Endothelial cell of umbilical vein (primary cell): ENCODE measurements around the gene MTR. TPM values are rescaled to one million over a fixed set of nuclear protein-coding genes. Genes with fewer than 3 reads are reported as not detected.

ENCODE experiments used
- BruUV-seq: library from RNA; stranded (reverse); fragments of 400-500 nt; replicated peaks from 2 replicates; lab custom pipeline; 2021; lab: Mats Ljungman, UMichigan
- CTCF ChIA-PET: fragments of 300-600, 350-600 bp; sonication (Branson Sonifier 250); formaldehyde crosslinking; loops from one replicate; lab custom pipeline; 2021; ENCODE audit warnings: antibody characterized with exemption, inconsistent platforms; lab: Charles Lee
- POLR2A ChIA-PET: fragments of 300-600, 350-600 bp; sonication (Branson Sonifier 250); formaldehyde crosslinking; loops from one replicate; lab custom pipeline; 2021; ENCODE audit warnings: antibody characterized with exemption, inconsistent platforms; lab: Charles Lee
- DNase-seq: peaks from one replicate; pipeline ENCODE4 v3.0.0-alpha.2; 2011; ENCODE audit warnings: low read depth, low spot score
- FAIRE-seq: peaks from 2 replicates; lab custom pipeline; 2011; peaks lifted over from hg19 to GRCh38; lab: Jason Lieb, UNC
- H2AFZ ChIP-seq: 2 replicates; pipeline ENCODE4 v1.6.0; 2012; ENCODE audit warnings: low read depth, low read length, control low read depth, inconsistent platforms
- H3K27ac ChIP-seq: 2 replicates; pipeline ENCODE4 v1.5.1; 2011; ENCODE audit warnings: low read depth, mild to moderate bottlenecking, control low read depth, low read length, moderate library complexity; ENCODE audit not compliant: insufficient read depth
- H3K27me3 ChIP-seq, 2 experiments: 2 replicates each; pipeline versions ENCODE4 v1.6.0 to v1.6.1; 2011; ENCODE audit warnings: low read length in 2 of 2, mixed read lengths in 1 of 2; ENCODE audit not compliant: control insufficient read depth in 2 of 2, insufficient read depth in 2 of 2
- H3K36me3 ChIP-seq, 2 experiments: 2 replicates in 1 of 2; 3 replicates in 1 of 2; pipeline ENCODE4 v1.5.1; 2011; ENCODE audit warnings: low read length in 2 of 2, mild to moderate bottlenecking in 1 of 2, moderate library complexity in 1 of 2; ENCODE audit not compliant: control insufficient read depth in 2 of 2, insufficient read depth in 2 of 2; ENCODE audit errors: extremely low read depth in 1 of 2
- H3K4me1 ChIP-seq: 3 replicates; pipeline ENCODE4 v1.5.1; 2011; ENCODE audit warnings: mild to moderate bottlenecking, low read length; ENCODE audit not compliant: control insufficient read depth, insufficient read depth; ENCODE audit errors: extremely low read depth
- H3K4me2 ChIP-seq: 2 replicates; pipeline ENCODE4 v1.6.1; 2011; ENCODE audit warnings: low read length, control low read depth, mixed read lengths; ENCODE audit not compliant: insufficient read depth
- H3K4me3 ChIP-seq, 3 experiments: fragments of 200-600 bp in 1 of 3; sonication (generic), shearing (Covaris generic) in 1 of 3; replicated peaks in 1 of 3; 2 replicates each; pipeline ENCODE4 v1.5.1; 2011 to 2016; ENCODE audit warnings: control low read depth in 3 of 3, low read length in 3 of 3, mild to moderate bottlenecking in 2 of 3, inconsistent platforms in 1 of 3, low read depth in 1 of 3, moderate library complexity in 1 of 3; ENCODE audit not compliant: insufficient read depth in 1 of 3
- H3K79me2 ChIP-seq: 2 replicates; pipeline ENCODE4 v1.6.0; 2012; ENCODE audit warnings: low read length, inconsistent platforms; ENCODE audit not compliant: control insufficient read depth, insufficient read depth
- H3K9ac ChIP-seq: replicated peaks from 2 replicates; pipeline ENCODE3; 2011; ENCODE audit warnings: low read length, control low read depth; ENCODE audit not compliant: insufficient read depth; ENCODE audit errors: extremely low read depth
- H3K9me1 ChIP-seq: replicated peaks from 3 replicates; pipeline ENCODE4 v1.6.0; 2011; ENCODE audit warnings: mild to moderate bottlenecking, low read length; ENCODE audit not compliant: control insufficient read depth, insufficient read depth; ENCODE audit errors: extremely low read depth
- H3K9me3 ChIP-seq: replicated peaks from 2 replicates; pipeline ENCODE4 v1.5.1; 2012; ENCODE audit warnings: low read length, inconsistent platforms; ENCODE audit not compliant: control insufficient read depth, insufficient read depth
- H4K20me1 ChIP-seq: replicated peaks from 2 replicates; pipeline ENCODE3; 2011; ENCODE audit warnings: mild to moderate bottlenecking, low read length; ENCODE audit not compliant: control insufficient read depth, insufficient read depth; ENCODE audit errors: extremely low read depth
- EZH2 ChIP-seq: IDR thresholded peaks from 2 replicates; pipeline ENCODE4 v1.6.1; 2012; ENCODE audit warnings: borderline replicate concordance, low read depth, mild to moderate bottlenecking, moderate library complexity, low read length, inconsistent platforms; ENCODE audit not compliant: severe bottlenecking
- FOS ChIP-seq: IDR thresholded peaks from 2 replicates; pipeline ENCODE4 v1.6.1; 2011; ENCODE audit warnings: mild to moderate bottlenecking, low read length, moderate library complexity, borderline replicate concordance; ENCODE audit not compliant: insufficient read depth
- GATA2 ChIP-seq: IDR thresholded peaks from 2 replicates; pipeline ENCODE4 v1.7.0; 2011; ENCODE audit warnings: low read depth, mild to moderate bottlenecking, moderate library complexity, mixed read lengths, low read length; ENCODE audit not compliant: insufficient read length, insufficient read depth
- JUN ChIP-seq: IDR thresholded peaks from 2 replicates; pipeline ENCODE4 v1.6.1; 2011; ENCODE audit warnings: borderline replicate concordance, low read depth; ENCODE audit not compliant: insufficient read length, insufficient read depth
- MAX ChIP-seq: IDR thresholded peaks from 2 replicates; pipeline ENCODE4 v1.6.1; 2011; ENCODE audit not compliant: insufficient read depth, insufficient read length
- MYC ChIP-seq: IDR thresholded peaks from one replicate; pipeline ENCODE4 v1.6.1; 2011; ENCODE audit warnings: mild to moderate bottlenecking, low read depth, low read length
- POLR2A ChIP-seq: IDR thresholded peaks from 2 replicates; pipeline ENCODE4 v1.6.1; 2012; ENCODE audit warnings: low read depth, mild to moderate bottlenecking, control low read depth, low read length
- POLR2AphosphoS5 ChIP-seq: IDR thresholded peaks from 2 replicates; pipeline ENCODE4 v1.6.1; 2012; ENCODE audit warnings: low read depth, mild to moderate bottlenecking, control low read depth, low read length, moderate library complexity; ENCODE audit not compliant: insufficient read depth
- dilution Hi-C: fragments of 300-500 bp; cut with MboI; formaldehyde crosslinking; loops from one replicate; pipeline ENCODE4 v1.15.0; 2019; ENCODE audit warnings: low sequenced_read_pairs; ENCODE audit not compliant: extremely low pct_ligation_motif_present
- intact Hi-C: fragments of 100-400 bp; cut with micrococcal nuclease; formaldehyde crosslinking; loops from one replicate; pipeline ENCODE4 v1.10.0; 2022
- polyA plus RNA-seq, 4 experiments: library from polyadenylated mRNA; depleted of rRNA in 3 of 4; stranded (reverse) in 3 of 4; unstranded in 1 of 4; fragments of >200 nt; gene quantifications; 2 replicates each; pipeline versions ENCODE4 v1.2.1 to v1.2.3, GENCODE V29; 2011 to 2012; ENCODE audit warnings: missing spikeins in 1 of 4
- total RNA-seq: library from RNA; stranded (reverse); gene quantifications from 2 replicates; pipeline ENCODE4 v1.2.3, GENCODE V29; 2021
- TF ChIP-seq, protein P1 (sequence below), 2 donors: IDR thresholded peaks; 1 replicate in 1 of 2; 2 replicates in 1 of 2; pipeline ENCODE4 v1.5.1; 2011; ENCODE audit warnings: low read length in 2 of 2, mild to moderate bottlenecking in 2 of 2, moderate library complexity in 2 of 2, control low read depth in 1 of 2, inconsistent platforms in 1 of 2, low read depth in 1 of 2; ENCODE audit not compliant: insufficient read depth in 1 of 2; ENCODE audit errors: extremely low read depth in 1 of 2

The MTR gene
- total and polyA plus RNA-seq, 2 donors (not counting 3 experiments of a cell fraction or from before 2014, with no cell fraction given), result 6.7 to 45.2 TPM

DNA sequence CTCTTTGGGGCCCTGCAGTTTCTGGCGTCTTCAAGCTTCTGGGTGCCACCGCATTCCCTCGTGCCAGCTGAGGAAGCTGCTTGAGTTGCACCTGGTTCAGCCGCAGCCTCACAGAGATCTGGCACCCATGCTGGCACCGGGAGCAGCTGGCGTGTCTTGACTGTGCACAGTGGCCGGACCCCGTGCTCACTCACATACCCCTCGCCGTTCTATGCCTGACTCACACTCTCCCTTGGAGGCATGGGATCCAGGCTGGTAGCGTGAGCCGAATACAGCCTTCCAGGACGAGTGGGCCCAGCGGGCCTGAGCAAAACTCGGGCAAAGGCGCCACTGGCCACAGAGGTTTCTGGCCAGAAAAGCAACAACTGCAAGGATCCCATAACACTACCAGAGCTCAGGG, 8.6 kb upstream of the MTR start:
- Histone ChIP-seq H3K4me3 (no peak overlapping the region), H3K27ac (no peak overlapping the region), H3K36me3 (no peaks in the 10 kb centered on the region), H3K79me2 (no peaks in the 10 kb centered on the region), H3K9ac (no peak overlapping the region), H3K27me3 (peaks cover 0 to 4% of the 10 kb centered on the region in 2 experiments), H2AFZ (no peak overlapping the region), H3K4me2 (no peak overlapping the region), H3K9me3 (no peaks in the 10 kb centered on the region), H3K4me1 (no peaks in the 10 kb centered on the region), H3K9me1 (no peaks in the 10 kb centered on the region), H4K20me1 (no peaks in the 10 kb centered on the region)
- no TSS peak for BruUV-seq
- no peak for FAIRE-seq
- POLR2A ChIA-PET, result no interaction called here
- CTCF ChIA-PET, result interaction anchor here (0.8 to 2.7 kb wide), 4 partner anchors 8 to 178 kb away, joined by 3 to 11 read pairs (median 4); partner anchors contain the start of gene MTR
- intact Hi-C loops, result no loop called here
- DNase-seq, result no peak
- dilution Hi-C loops, result no loop called here
- TF ChIP-seq EZH2, result no peak
- TF ChIP-seq JUN, result no peak
- TF ChIP-seq, protein P1, sequence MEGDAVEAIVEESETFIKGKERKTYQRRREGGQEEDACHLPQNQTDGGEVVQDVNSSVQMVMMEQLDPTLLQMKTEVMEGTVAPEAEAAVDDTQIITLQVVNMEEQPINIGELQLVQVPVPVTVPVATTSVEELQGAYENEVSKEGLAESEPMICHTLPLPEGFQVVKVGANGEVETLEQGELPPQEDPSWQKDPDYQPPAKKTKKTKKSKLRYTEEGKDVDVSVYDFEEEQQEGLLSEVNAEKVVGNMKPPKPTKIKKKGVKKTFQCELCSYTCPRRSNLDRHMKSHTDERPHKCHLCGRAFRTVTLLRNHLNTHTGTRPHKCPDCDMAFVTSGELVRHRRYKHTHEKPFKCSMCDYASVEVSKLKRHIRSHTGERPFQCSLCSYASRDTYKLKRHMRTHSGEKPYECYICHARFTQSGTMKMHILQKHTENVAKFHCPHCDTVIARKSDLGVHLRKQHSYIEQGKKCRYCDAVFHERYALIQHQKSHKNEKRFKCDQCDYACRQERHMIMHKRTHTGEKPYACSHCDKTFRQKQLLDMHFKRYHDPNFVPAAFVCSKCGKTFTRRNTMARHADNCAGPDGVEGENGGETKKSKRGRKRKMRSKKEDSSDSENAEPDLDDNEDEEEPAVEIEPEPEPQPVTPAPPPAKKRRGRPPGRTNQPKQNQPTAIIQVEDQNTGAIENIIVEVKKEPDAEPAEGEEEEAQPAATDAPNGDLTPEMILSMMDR (IDR thresholded peaks at IDR 0.05; ENCODE audit: extremely low read depth in 1 of 2, insufficient read depth in 1 of 2, low read depth in 1 of 2, low read length in 2 of 2), result no peak
- TF ChIP-seq GATA2, result no peak
- TF ChIP-seq POLR2A, result no peak
- TF ChIP-seq MAX, result no peak
- no peak for TF ChIP-seq FOS
- no peak for TF ChIP-seq MYC
- TF ChIP-seq POLR2AphosphoS5, result no peak
